Measurements from ENCODE around the gene IL6.
"Not testable (repeated sequence)": the region's sequence is repeated elsewhere in the genome, so short reads cannot be mapped to it uniquely, and the experiment has no call there.

The IL6 gene

DNA sequence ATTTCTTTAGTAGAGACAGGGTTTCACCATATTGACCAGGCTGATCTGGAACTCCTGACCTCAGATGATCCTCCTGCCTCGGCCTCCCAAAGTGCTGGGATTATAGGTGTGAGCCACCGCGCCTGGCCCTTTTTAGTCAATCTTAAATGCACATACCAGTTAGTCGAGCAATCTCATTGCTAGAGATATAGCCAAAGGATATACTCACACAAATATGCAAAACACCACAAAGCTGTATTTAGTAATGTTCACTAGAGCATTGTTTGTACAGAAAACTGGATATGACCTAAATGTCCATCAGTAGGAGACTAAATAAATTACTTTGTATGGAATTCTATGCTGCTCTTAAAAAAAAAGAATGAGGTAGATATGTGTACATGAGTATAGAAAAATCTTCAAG, 24.5 kb upstream of the IL6 start:
- in situ Hi-C loops (cut with HindIII; ENCODE audit: low pct_ligation_motif_present, low pct_unique_long_range_greater_than_20kb, low sequenced_read_pairs) = no loop called here
- no peak for DNase-seq

- in situ Hi-C loops (cut with HindIII; ENCODE audit: low pct_ligation_motif_present, low pct_unique_long_range_greater_than_20kb, low sequenced_read_pairs); DNase-seq: not testable (repeated sequence)
Measured at GRCh38 chr7:22703107-22703855, 23.7 kb upstream of the IL6 start.

DNA sequence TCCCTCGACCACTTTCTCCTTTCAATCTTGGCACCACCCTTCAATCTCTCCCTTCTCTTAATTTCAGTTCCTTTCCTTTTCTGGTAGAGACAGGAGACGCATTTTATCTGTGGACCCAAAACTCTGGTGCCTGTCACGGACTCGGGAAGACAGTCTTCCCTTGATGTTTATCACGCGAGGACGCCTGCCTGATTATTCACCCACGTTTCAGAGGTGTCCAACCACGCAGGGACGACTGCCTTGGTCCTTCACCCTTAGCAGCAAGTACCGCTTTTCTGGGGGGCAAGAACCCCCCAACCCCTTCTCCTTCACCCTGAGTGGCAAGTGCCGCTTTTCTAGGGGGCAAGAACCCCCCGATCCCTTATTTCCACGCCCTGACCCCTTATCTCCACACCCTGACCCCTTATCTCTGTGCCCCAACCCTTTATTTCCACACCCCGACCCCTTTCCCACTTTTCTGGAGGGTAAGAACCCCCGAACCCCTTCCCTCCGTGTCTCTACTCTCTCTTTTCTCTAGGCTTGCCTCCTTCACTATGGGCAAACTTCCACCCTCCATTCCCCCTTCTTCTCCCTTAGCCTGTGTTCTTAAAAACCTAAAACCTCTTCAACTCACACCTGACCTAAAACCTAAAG, 22.9 kb upstream of the IL6 start:
- in situ Hi-C loops (cut with HindIII; ENCODE audit: low pct_ligation_motif_present, low pct_unique_long_range_greater_than_20kb, low sequenced_read_pairs); DNase-seq: not testable (repeated sequence)

- in situ Hi-C loops (cut with HindIII; ENCODE audit: low pct_ligation_motif_present, low pct_unique_long_range_greater_than_20kb, low sequenced_read_pairs); DNase-seq: not testable (repeated sequence)
Measured at GRCh38 chr7:22704722-22705121, 22.3 kb upstream of the IL6 start.

DNA sequence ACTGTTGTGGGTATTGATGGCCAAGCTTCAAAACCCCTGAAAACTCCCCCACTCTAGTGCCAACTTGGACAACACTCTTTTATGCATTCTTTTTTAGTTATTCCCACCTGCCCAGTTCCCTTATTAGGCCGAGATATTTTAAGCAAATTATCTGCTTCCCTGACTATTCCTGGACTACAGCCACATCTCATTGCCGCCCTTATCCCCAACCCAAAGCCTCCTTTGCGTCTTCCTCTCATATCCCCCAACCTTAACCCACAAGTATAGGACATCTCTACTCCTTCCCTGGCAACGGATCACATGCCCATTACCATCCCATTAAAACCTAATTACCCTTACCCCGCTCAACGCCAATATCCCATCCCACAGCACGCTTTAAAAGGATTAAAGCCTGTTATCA, 21.1 kb upstream of the IL6 start:
- in situ Hi-C loops (cut with HindIII; ENCODE audit: low pct_ligation_motif_present, low pct_unique_long_range_greater_than_20kb, low sequenced_read_pairs); DNase-seq: not testable (repeated sequence)

DNA sequence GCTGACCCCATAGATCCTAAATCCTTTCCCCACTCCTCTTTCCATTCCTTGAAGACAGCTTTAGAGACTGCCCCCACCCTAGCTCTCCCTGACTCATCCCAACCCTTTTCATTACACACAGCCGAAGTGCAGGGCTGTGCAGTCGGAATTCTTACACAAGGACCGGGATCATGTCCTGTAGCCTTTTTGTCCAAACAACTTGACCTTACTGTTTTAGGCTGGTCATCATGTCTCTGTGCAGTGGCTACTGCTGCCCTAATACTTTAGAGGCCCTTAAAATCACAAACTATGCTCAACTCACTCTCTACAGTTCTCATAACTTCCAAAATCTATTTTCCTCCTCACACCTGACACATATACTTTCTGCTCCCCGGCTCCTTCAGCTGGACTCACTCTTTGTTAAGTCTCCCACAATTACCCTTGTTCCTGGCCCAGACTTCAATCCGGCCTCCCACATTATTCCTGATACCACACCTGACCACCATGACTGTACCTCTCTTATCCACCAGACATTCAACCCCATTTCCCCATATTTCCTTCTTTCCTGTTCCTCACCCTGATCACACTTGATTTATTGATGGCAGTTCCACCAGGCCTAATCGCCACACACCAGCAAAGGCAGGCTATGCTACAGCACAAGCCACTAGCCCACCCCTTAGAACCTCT, 19.8 kb upstream of the IL6 start:
- in situ Hi-C loops (cut with HindIII; ENCODE audit: low pct_ligation_motif_present, low pct_unique_long_range_greater_than_20kb, low sequenced_read_pairs); DNase-seq: not testable (repeated sequence)

GRCh38 chr7:22708214-22708613, 18.8 kb upstream of the IL6 start:
- in situ Hi-C loops (cut with HindIII; ENCODE audit: low pct_ligation_motif_present, low pct_unique_long_range_greater_than_20kb, low sequenced_read_pairs); DNase-seq: not testable (repeated sequence)

DNA sequence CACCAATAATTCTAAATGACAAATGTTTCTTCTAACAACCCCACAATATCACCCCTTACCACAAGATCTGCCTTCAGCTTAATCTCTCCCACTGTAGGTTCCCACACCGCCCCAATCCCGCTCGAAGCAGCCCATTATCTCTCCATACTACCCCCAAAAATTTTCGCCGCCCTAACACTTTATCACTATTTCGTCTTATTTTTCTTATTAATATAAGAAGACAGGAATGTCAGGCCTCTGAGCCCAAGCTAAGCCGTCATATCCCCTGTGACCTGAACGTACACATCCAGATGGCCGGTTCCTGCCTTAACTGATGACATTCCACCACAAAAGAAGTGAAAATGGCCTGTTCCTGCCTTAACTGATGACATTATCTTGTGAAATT, 18.3 kb upstream of the IL6 start:
- DNase-seq; in situ Hi-C loops (cut with HindIII; ENCODE audit: low pct_ligation_motif_present, low pct_unique_long_range_greater_than_20kb, low sequenced_read_pairs): not testable (repeated sequence)

- DNase-seq; in situ Hi-C loops (cut with HindIII; ENCODE audit: low pct_ligation_motif_present, low pct_unique_long_range_greater_than_20kb, low sequenced_read_pairs): not testable (repeated sequence)
Measured at GRCh38 chr7:22709062-22709829, 17.8 kb upstream of the IL6 start.

DNA sequence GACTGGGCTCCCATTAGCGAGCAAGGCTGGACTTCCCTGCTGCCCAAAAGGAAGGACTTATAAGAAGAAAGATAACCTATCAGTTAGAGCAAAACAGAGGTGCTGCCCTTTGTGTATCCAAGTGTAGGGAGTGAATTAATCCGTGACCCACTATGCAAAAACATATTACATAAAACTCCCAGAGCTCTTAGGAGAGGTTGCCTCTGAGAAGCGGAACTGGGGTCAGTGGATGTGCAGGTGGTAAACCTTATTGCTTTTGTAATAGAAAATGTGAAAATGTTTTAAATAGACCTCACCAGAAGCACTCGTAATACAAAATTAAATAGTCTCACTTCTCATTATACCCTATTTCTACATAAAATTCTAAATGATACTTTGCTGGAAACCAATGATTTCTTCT, 17.1 kb upstream of the IL6 start:
- in situ Hi-C loops (cut with HindIII; ENCODE audit: low pct_ligation_motif_present, low pct_unique_long_range_greater_than_20kb, low sequenced_read_pairs) = no loop called here
- no peak for DNase-seq

DNA sequence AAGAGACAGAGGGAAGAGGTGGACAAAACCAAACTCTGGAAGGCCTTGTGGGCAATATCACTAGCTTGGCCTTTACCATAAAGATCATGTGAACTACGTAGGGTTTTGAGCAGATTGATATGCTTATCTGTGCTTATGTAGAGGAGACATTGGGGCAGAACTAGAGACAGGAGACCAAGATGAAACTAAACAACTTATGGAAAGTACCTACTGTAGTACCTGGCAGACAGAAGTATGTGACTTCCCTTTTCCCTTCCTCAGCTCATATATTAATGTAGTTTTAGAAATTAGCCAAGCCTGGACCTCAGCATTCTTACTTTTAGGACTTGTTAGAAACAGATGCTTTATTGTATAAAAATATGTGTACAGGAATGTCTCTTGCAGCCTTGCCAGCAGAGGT, 14.0 kb upstream of the IL6 start:
- in situ Hi-C loops (cut with HindIII; ENCODE audit: low pct_ligation_motif_present, low pct_unique_long_range_greater_than_20kb, low sequenced_read_pairs) = no loop called here
- DNase-seq = no peak

GRCh38 chr7:22713463-22713862, 13.5 kb upstream of the IL6 start:
- in situ Hi-C loops (cut with HindIII; ENCODE audit: low pct_ligation_motif_present, low pct_unique_long_range_greater_than_20kb, low sequenced_read_pairs) = no loop called here

DNA sequence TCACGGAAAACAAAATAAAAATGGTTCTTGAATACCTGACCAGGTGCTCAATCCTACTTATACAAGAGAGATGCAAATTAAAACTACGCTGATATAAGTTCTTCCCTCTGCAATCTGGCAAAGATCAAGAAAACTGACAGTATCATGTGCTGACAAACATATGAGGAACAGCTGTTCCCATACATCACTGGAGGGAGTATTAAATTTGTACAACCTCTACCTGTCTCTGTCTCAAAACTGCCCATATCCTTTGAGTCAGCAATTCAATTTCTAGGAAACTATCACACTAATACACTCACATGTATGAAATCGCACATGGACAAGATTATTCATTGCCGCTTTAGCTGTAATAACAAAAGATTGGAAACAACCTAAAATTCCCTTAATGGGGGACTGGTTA, 11.0 kb upstream of the IL6 start:
- in situ Hi-C loops (cut with HindIII; ENCODE audit: low pct_ligation_motif_present, low pct_unique_long_range_greater_than_20kb, low sequenced_read_pairs) = no loop called here
- DNase-seq = no peak

More at GRCh38 chr7:22713463-22713862, 13.5 kb upstream of the IL6 start:
- DNase-seq = no peak

- in situ Hi-C loops (cut with HindIII; ENCODE audit: low pct_ligation_motif_present, low pct_unique_long_range_greater_than_20kb, low sequenced_read_pairs) = no loop called here
- no peak for DNase-seq
Measured at GRCh38 chr7:22717760-22718159, 9.2 kb upstream of the IL6 start.

GRCh38 chr7:22718200-22718711, 8.7 kb upstream of the IL6 start:
- peak; percentile 40 for DNase-seq

DNA sequence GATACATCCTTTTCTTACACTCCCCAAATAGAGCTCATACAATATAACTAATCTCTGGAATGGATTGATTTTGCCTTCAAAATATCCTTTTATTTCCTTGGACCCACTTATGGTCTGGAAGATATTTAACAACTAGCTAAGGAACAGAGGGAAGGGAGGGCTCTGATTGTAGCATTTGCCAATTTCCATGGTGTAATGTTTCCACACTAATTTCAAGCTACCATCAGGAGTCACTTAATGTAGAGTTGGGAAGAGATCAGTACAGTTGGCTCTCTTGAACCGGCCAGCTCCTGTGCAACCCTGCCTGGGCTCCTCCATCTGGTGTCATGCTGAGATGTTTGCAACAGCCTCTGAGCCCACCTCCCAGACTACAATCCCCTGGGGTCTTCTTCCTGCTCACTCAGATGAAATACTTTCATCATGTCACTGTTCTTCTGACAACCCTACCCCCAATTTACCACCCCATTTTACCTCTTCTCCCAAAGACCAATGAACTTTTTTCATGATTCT, 8.0 kb upstream of the IL6 start:
- in situ Hi-C loops (cut with HindIII; ENCODE audit: low pct_ligation_motif_present, low pct_unique_long_range_greater_than_20kb, low sequenced_read_pairs) = no loop called here
- DNase-seq = no peak

More at GRCh38 chr7:22718200-22718711, 8.7 kb upstream of the IL6 start:
- in situ Hi-C loops (cut with HindIII; ENCODE audit: low pct_ligation_motif_present, low pct_unique_long_range_greater_than_20kb, low sequenced_read_pairs) = no loop called here

DNA sequence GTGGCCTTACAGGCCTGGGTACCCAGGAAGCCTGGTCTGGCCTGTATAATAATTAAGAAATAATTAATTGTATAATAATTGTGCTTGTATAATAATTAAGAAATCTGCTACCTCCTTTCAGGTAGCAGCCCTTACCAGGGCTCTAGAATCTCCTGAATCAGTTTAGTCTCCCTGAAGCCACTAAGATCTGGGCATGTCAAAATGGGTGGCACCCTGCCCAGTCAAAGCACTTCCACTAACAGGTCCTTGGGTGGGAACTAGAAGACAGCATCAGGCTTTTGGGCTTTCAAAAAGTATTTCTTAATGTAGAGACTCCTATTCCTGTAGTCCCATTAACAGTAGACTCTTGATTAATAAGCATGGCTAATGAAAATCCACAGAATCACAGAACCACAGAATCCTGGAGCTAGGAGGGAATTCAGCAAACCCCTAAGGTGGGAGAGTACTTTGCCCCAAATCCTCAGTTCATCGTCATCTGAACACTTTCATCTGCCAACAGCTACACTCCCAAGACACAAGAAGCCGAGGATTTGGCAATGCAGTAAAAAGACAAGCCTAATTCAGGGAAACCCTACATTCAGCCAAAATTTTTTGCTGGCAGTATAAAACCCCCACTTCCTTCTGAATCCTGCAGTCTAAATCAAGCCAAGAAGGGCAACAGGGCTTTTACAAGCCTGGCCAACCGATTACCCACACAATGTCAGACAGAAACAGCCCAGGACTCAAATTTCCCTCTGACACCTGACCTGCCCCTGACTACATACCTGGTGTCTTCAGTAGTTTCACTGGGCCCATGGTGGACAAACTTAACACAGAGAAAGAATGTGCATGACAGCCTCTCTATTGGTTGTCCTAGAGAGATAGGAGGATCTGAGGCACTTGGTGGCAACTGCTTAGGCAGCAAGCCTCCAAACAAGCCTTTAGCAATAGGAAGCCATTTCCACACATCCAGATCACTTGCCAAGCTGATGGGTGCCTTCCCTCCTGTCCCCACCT, 5.9 kb upstream of the IL6 start:
- in situ Hi-C loops (cut with HindIII; ENCODE audit: low pct_ligation_motif_present, low pct_unique_long_range_greater_than_20kb, low sequenced_read_pairs) = no loop called here
- DNase-seq = no peak

Data from ACHN (cell line).